Psoas muscle (tissue), 8 donors: ENCODE measurements around the gene BTBD9. TPM values are rescaled to one million over a fixed set of nuclear protein-coding genes. Genes with fewer than 3 reads are reported as not detected.

Experiments used
- ATAC-seq, 4 donors: fragments of 200-7000 bp; cut with Tn5 transposase; one replicate each; pipeline ENCODE4 v1.9.1; 2020; ENCODE audit warnings: moderate library complexity in 3 of 4, mild to moderate bottlenecking in 2 of 4
- DNase-seq, 2 donors: peaks; one replicate each; pipeline ENCODE4 v3.0.0-alpha.2; 2020
- H3K27ac ChIP-seq: fragments of 200-600 bp; one replicate; pipeline ENCODE4 v1.8.0; 2022
- H3K27me3 ChIP-seq, 3 donors: fragments of 200-600 bp in 1 of 3; one replicate each; pipeline versions ENCODE4 v1.6.1 to v1.8.0; 2013 to 2022; ENCODE audit warnings: low read length in 2 of 3, mild to moderate bottlenecking in 2 of 3, moderate library complexity in 1 of 3; ENCODE audit not compliant: insufficient read depth in 3 of 3
- H3K36me3 ChIP-seq, 2 donors: fragments of 200-600 bp in 1 of 2; one replicate each; pipeline versions ENCODE4 v1.6.1 to v1.8.0; 2013 to 2022; ENCODE audit warnings: low read depth in 1 of 2, mild to moderate bottlenecking in 1 of 2, moderate library complexity in 1 of 2; ENCODE audit not compliant: insufficient read depth in 1 of 2
- H3K4me1 ChIP-seq: fragments of 200-600 bp; one replicate; pipeline ENCODE4 v1.8.0; 2022
- H3K4me3 ChIP-seq: fragments of 200-600 bp; one replicate; pipeline ENCODE4 v1.8.0; 2022; ENCODE audit warnings: mild to moderate bottlenecking
- H3K9me3 ChIP-seq: fragments of 200-600 bp; one replicate; pipeline ENCODE4 v1.8.0; 2022
- WGBS, 3 donors: extraction: QIAGEN DNeasy Blood & Tissue Kit; methylation state at CpG; one replicate each; pipeline versions ENCODE4 v1.1.6 to v1.1.7; 2013; 5-methylcytosine and 5-hydroxymethylcytosine counted together
- intact Hi-C, 2 donors: fragments of 100-400 bp; cut with DNase I; formaldehyde crosslinking; loops; one replicate each; pipeline versions ENCODE4 v1.11.0 to v1.14.2; 2022
- polyA plus RNA-seq, 3 donors: library from polyadenylated mRNA; stranded (reverse); fragments of 200-250 nt; gene quantifications; one replicate each; pipeline ENCODE4 v1.2.3, GENCODE V29; 2013
- total RNA-seq, 4 donors: library from RNA; stranded (reverse); fragmentation: NEBNext Ultra II Directional in 2 of 4; extraction: Animal tissue kit (Norgen Biotek cat#: 25700) in 2 of 4; gene quantifications; one replicate each; pipeline versions ENCODE4 v1.2.1 to v1.2.4, GENCODE V29; 2021 to 2023
- TF ChIP-seq, protein P1 (sequence below): fragments of 200-600 bp; IDR thresholded peaks from one replicate; pipeline ENCODE4 v1.8.0; 2022; ENCODE audit warnings: antibody characterized with exemption
- donor health status: healthy with polysubstance abuse.
- donor health status: DM: no; HTN: no; CAD: no; lungs with moderate emphysema.
- donor health status: Bipolar disorder and iron deficiency.
- donor health status: healthy.
- donor health status: DM: yes; HTN: yes; CAD: no.
- donor health status: DM: no; HTN: no; CAD: no.
- donor health status: DM: no; HTN: no; CAD: no.
- donor health status: DM: yes; HTN: yes; CAD: no.

The BTBD9 gene
- total and polyA plus RNA-seq, 7 donors, result 2.3 to 10.9 (median 8.4) TPM

DNA sequence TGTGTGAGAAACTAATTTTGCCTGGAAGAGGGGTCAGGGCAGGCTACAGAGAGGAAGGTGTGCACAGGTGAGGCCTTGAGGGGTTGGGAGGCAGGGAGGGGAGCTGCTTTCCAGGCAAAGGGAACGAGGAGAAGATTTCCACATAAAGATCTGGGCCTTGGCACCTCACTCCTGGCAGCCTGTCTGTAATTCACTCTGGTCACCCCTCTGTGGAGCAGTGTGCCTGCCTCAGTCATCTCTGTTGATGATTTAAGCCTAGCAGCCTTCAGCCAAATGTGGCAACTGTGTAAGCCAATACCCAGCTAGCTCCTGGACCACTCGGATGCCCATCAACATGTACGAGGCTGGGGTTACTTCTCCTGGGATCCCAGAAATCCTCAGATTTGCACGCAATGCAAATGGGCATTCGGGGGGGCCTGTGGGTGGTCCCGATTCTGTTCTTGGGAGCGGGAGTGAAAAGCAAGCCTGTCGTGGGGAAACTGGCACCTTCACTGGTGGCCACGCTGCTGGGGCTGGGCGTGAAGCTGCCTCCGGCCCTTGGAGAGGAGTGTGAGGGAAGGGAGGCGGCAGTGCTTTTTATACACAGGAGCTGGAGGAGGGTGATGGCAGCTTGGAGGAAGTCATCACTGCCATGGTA, 459.8 kb downstream of the BTBD9 start:
- DNase-seq (no peak), ATAC-seq (peak; percentile 59 to 85 (median 71))
- Histone ChIP-seq H3K27ac (no peak overlapping the region), H3K36me3 (no peaks in the 10 kb centered on the region), H3K9me3 (no peaks in the 10 kb centered on the region), H3K4me1 (peaks cover 5% of the 10 kb centered on the region), H3K4me3 (no peak overlapping the region), H3K27me3 (no peaks in the 10 kb centered on the region)
- intact Hi-C loops, result loop anchor here in 1 of 2 donors (5.0 kb wide), 1 partner anchor 317 kb away; no protein-coding TSS in a partner anchor
- WGBS, 3 donors, result 35 to 65% (median 51%) methylated on average over 12 of the region's 12 CpGs
- TF ChIP-seq, protein P1, sequence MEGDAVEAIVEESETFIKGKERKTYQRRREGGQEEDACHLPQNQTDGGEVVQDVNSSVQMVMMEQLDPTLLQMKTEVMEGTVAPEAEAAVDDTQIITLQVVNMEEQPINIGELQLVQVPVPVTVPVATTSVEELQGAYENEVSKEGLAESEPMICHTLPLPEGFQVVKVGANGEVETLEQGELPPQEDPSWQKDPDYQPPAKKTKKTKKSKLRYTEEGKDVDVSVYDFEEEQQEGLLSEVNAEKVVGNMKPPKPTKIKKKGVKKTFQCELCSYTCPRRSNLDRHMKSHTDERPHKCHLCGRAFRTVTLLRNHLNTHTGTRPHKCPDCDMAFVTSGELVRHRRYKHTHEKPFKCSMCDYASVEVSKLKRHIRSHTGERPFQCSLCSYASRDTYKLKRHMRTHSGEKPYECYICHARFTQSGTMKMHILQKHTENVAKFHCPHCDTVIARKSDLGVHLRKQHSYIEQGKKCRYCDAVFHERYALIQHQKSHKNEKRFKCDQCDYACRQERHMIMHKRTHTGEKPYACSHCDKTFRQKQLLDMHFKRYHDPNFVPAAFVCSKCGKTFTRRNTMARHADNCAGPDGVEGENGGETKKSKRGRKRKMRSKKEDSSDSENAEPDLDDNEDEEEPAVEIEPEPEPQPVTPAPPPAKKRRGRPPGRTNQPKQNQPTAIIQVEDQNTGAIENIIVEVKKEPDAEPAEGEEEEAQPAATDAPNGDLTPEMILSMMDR, result no peak

DNA sequence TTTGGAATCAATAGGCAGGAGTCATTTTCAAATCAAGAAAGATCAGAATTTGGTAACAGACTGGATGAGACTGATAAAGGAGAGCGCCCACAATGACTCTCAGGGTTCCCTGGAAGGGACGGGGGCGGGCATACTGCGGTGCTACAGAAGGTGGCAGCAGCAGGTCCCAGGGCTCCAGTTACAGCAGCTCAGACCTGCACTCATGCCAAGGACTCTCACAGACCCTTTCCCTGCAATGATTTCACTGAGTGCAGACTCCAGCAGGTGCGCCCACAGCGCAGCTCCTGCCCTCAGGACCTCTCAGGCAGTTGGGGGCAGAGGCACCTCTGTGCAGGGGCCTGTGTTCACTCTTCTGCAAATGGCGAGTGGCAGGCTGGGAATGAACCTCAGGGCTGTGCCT, 460.4 kb downstream of the BTBD9 start:
- Histone ChIP-seq H3K4me1 (peaks cover 5% of the 10 kb centered on the region), H3K27ac (no peak overlapping the region), H3K36me3 (peaks cover 0 to 2% of the 10 kb centered on the region in 2 donors), H3K4me3 (no peak overlapping the region), H3K27me3 (no peaks in the 10 kb centered on the region), H3K9me3 (no peaks in the 10 kb centered on the region)
- peak; percentile 63 to 80 (median 74) for ATAC-seq
- intact Hi-C loops, result no loop called here
- TF ChIP-seq, protein P1, result peak; percentile 27
- WGBS, 3 donors, result 76 to 89% (median 79%) methylated on average over 7 of the region's 7 CpGs
- DNase-seq, result no peak

DNA sequence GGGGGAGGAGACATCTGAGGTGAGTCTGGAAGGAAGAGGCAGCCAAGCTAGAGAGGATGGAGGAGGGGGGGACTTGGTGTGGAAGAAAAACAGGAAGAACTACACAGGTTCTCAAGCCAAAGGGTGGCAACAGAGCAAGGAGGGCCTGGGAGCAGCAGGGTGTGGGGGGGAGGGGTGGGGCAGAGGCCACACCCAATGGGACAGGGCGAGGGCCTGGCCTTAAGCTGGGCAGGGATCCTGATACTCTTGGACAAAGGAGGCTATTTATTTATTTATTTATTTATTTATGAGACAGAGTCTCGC, 461.2 kb downstream of the BTBD9 start:
- Histone ChIP-seq H3K4me1 (peaks cover 5% of the 10 kb centered on the region), H3K9me3 (no peaks in the 10 kb centered on the region), H3K27me3 (no peaks in the 10 kb centered on the region), H3K4me3 (no peak overlapping the region), H3K27ac (no peak overlapping the region), H3K36me3 (peaks cover 0 to 5% of the 10 kb centered on the region in 2 donors)
- DNase-seq (no peak), ATAC-seq (no peak)
- intact Hi-C loops, result no loop called here
- TF ChIP-seq, protein P1, result no peak
- 91 to 95% (median 92%) methylated on average over 2 of the region's 2 CpGs for WGBS, 3 donors

DNA sequence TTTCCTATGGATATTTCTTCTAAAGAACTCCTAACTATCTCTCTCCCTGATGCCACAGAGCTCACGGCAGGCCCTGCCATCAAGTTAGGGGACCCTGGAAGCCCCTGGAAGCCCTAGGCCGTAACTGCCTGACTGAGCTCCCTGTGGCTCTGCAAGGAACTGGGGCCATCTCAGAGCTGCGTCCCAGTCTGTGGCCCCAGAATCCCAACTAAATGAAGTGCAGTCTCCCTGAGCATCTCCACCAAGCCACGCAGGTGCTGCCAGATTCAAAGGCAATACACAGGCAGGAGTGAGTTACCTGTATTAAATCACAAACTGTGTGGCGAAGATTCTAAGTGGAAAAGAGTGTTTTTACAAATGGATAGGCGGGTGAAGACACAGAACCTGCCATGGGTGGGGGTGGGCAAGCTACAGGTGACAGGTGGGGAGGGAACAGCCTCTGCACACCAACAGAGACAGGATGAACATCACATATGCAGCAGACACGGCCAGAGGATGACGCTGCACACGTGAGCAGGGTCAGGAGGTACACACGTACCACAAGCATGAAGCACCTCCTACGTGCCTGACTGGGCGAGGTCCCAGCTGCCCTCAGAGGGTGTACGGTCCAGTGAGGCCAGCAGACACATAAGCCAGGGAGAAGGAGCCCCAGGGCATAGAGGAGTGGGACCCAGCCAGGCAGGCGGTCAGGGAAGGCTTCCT, 461.7 kb downstream of the BTBD9 start:
- Histone ChIP-seq H3K36me3 (peaks cover 0 to 5% of the 10 kb centered on the region in 2 donors), H3K27ac (no peak overlapping the region), H3K4me3 (no peak overlapping the region), H3K4me1 (peaks cover 5% of the 10 kb centered on the region), H3K9me3 (no peaks in the 10 kb centered on the region), H3K27me3 (no peaks in the 10 kb centered on the region)
- TF ChIP-seq, protein P1, result no peak
- intact Hi-C loops, result no loop called here
- WGBS, 3 donors, result 86 to 93% (median 93%) methylated on average over 14 of the region's 14 CpGs
- ATAC-seq (no peak), DNase-seq (no peak)
